HEK293 (cell line): ENCODE data around the gene COL17A1.

Experiments
- CTCF ChIP-seq: fragments of 450-650 bp; formaldehyde crosslinking; IDR thresholded peaks from 2 replicates; pipeline ENCODE4 v1.5.1; 2016; ENCODE audit warnings: missing biosample characterization, missing genetic modification characterization
- MEIS1 ChIP-seq: sonication (generic); formaldehyde crosslinking; IDR thresholded peaks from 2 replicates; pipeline ENCODE4 v1.8.1; 2022; ENCODE audit warnings: missing genetic modification reagents, mild to moderate bottlenecking, borderline replicate concordance
- PRDM4 ChIP-seq: fragments of 450-650 bp; formaldehyde crosslinking; IDR thresholded peaks from 2 replicates; pipeline ENCODE4 v1.5.1; 2017; ENCODE audit warnings: missing biosample characterization, missing genetic modification characterization
- SALL2 ChIP-seq: fragments of 450-650 bp; formaldehyde crosslinking; IDR thresholded peaks from 2 replicates; pipeline ENCODE4 v1.5.0; 2017; ENCODE audit warnings: missing biosample characterization, mild to moderate bottlenecking, missing genetic modification characterization, borderline replicate concordance
- TSHZ1 ChIP-seq: fragments of 450-650 bp; formaldehyde crosslinking; IDR thresholded peaks from 2 replicates; pipeline ENCODE4 v1.5.1; 2016; ENCODE audit warnings: missing biosample characterization, missing genetic modification characterization, borderline replicate concordance
- ZBTB8A ChIP-seq: fragments of 450-650 bp; formaldehyde crosslinking; IDR thresholded peaks from 2 replicates; pipeline ENCODE4 v1.5.1; 2016; ENCODE audit warnings: missing biosample characterization, missing genetic modification characterization
- ZNF121 ChIP-seq: fragments of 450-650 bp; formaldehyde crosslinking; IDR thresholded peaks from 2 replicates; pipeline ENCODE4 v1.5.1; 2016; ENCODE audit warnings: missing biosample characterization, missing genetic modification characterization
- ZNF140 ChIP-seq: fragments of 450-650 bp; formaldehyde crosslinking; IDR thresholded peaks from 2 replicates; pipeline ENCODE4 v1.5.1; 2016; ENCODE audit warnings: missing biosample characterization, missing genetic modification characterization
- ZNF175 ChIP-seq: fragments of 450-650 bp; formaldehyde crosslinking; IDR thresholded peaks from 2 replicates; pipeline ENCODE4 v1.5.1; 2016; ENCODE audit warnings: missing biosample characterization, missing genetic modification characterization
- ZNF221 ChIP-seq: fragments of 450-650 bp; formaldehyde crosslinking; IDR thresholded peaks from 2 replicates; pipeline ENCODE4 v1.5.1; 2017; ENCODE audit warnings: missing biosample characterization, missing genetic modification characterization, borderline replicate concordance
- ZNF580 ChIP-seq: fragments of 450-650 bp; formaldehyde crosslinking; IDR thresholded peaks from 2 replicates; pipeline ENCODE4 v1.5.1; 2016; ENCODE audit warnings: missing biosample characterization, missing genetic modification characterization
- ZNF629 ChIP-seq: fragments of 450-650 bp; formaldehyde crosslinking; IDR thresholded peaks from 2 replicates; pipeline ENCODE4 v1.5.1; 2017; ENCODE audit warnings: missing biosample characterization, missing genetic modification characterization
- ZNF670 ChIP-seq: fragments of 450-650 bp; formaldehyde crosslinking; IDR thresholded peaks from 2 replicates; pipeline ENCODE4 v1.5.1; 2016; ENCODE audit warnings: missing biosample characterization, missing genetic modification characterization, low read depth
- ZNF707 ChIP-seq: fragments of 450-650 bp; formaldehyde crosslinking; IDR thresholded peaks from 2 replicates; pipeline ENCODE4 v1.5.1; 2016; ENCODE audit warnings: missing biosample characterization, missing genetic modification characterization

- no peak for TF ChIP-seq PRDM4 (tag by site-specific recombination)
- no peak for TF ChIP-seq ZNF140 (tag by site-specific recombination)
- TF ChIP-seq ZNF175 (tag by site-specific recombination): no peak
- no peak for TF ChIP-seq ZNF221 (tag by site-specific recombination)
- TF ChIP-seq CTCF: no peak
- no peak for TF ChIP-seq SALL2 (tag by site-specific recombination)
- TF ChIP-seq ZNF580 (tag by site-specific recombination): no peak
- no peak for TF ChIP-seq ZNF121 (tag by site-specific recombination)
- no peak for TF ChIP-seq ZNF670 (tag by site-specific recombination)
- no peak for TF ChIP-seq ZBTB8A (tag by site-specific recombination)
- TF ChIP-seq MEIS1: no peak
- no peak for TF ChIP-seq ZNF707
- TF ChIP-seq ZNF629 (tag by site-specific recombination): no peak
- no peak for TF ChIP-seq TSHZ1 (tag by site-specific recombination)
These were observed 50.2 kb downstream of the COL17A1 start for GRCh38 chr10:104035194-104036068.
